ENCODE measurements around the gene TMEM89. TPM values are rescaled to one million over a fixed set of nuclear protein-coding genes. Genes with fewer than 3 reads are reported as not detected.

Gene TMEM89
- total RNA-seq, 1 experiment from 2014 or later, result not detected

DNA sequence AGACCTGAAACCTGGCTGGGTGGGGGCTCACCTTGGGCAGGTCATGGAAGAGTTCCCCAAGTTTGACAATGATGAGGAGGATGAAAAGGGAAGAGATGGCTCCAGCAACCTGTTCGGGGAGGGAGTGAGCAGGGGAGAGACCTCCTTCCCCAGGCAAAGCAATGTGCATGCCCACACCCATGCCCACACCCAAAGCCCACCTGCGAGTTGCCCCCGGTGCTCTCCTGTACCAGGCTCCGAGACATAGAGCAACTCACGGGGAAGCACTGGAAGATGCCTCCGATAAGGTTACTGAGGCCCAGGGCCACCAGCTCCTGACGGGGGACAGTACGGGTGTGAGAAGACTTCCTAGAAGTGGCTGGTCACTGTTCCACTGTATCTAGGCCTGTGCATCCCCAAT lies 8.8 kb upstream of the TMEM89 start:
- peaks cover 10% of the 10 kb centered on the region for H3K4me1 Mint-ChIP-seq (ENCODE audit: insufficient read depth, unreplicated experiment)
- H3K4me3 Mint-ChIP-seq (ENCODE audit: unreplicated experiment), result no peak overlapping the region
- no peak for TF ChIP-seq CTCF (IDR thresholded peaks at IDR 0.05; ENCODE audit: unreplicated experiment)
- no peaks in the 10 kb centered on the region for H3K9me3 Mint-ChIP-seq (ENCODE audit: unreplicated experiment)
- no peaks in the 10 kb centered on the region for H3K27me3 Mint-ChIP-seq (ENCODE audit: insufficient read depth, unreplicated experiment)
- intact Hi-C loops (cut with micrococcal nuclease), result no loop called here
- H3K27ac Mint-ChIP-seq (ENCODE audit: low read depth, unreplicated experiment), result no peak overlapping the region
- no TSS peak for BruUV-seq (replicated peaks)
- POLR2A ChIA-PET, result interaction anchor here (0.9 kb wide), 1 partner anchor 31 kb away, joined by 4 read pairs; no protein-coding TSS in a partner anchor
- DNase-seq (ENCODE audit: unreplicated experiment), result no peak
- H3K36me3 Mint-ChIP-seq (ENCODE audit: insufficient read depth, unreplicated experiment), result peaks cover 63% of the 10 kb centered on the region
- CTCF ChIA-PET, result no interaction called here

GRCh38 chr3:48629894-48630293 lies 8.3 kb upstream of the TMEM89 start:
- Mint-ChIP-seq H3K36me3 (ENCODE audit: insufficient read depth, unreplicated experiment) (peaks cover 65% of the 10 kb centered on the region), H3K4me3 (ENCODE audit: unreplicated experiment) (no peak overlapping the region), H3K4me1 (ENCODE audit: insufficient read depth, unreplicated experiment) (peaks cover 10% of the 10 kb centered on the region), H3K9me3 (ENCODE audit: unreplicated experiment) (no peaks in the 10 kb centered on the region), H3K27me3 (ENCODE audit: insufficient read depth, unreplicated experiment) (no peaks in the 10 kb centered on the region), H3K27ac (ENCODE audit: low read depth, unreplicated experiment) (no peak overlapping the region)
- BruUV-seq (replicated peaks), result no TSS peak
- ChIA-PET POLR2A (interaction anchor here (0.9 kb wide), 1 partner anchor 31 kb away, joined by 4 read pairs; no protein-coding TSS in a partner anchor), CTCF (no interaction called here)
- no peak for TF ChIP-seq CTCF (IDR thresholded peaks at IDR 0.05; ENCODE audit: unreplicated experiment)
- intact Hi-C loops (cut with micrococcal nuclease), result no loop called here
- no peak for DNase-seq (ENCODE audit: unreplicated experiment)

GRCh38 chr3:48628277-48629017 lies 6.9 kb upstream of the TMEM89 start:
- intact Hi-C loops (cut with micrococcal nuclease), result no loop called here
- Mint-ChIP-seq H3K36me3 (ENCODE audit: insufficient read depth, unreplicated experiment) (peaks cover 67% of the 10 kb centered on the region), H3K27me3 (ENCODE audit: insufficient read depth, unreplicated experiment) (no peaks in the 10 kb centered on the region), H3K4me3 (ENCODE audit: unreplicated experiment) (no peak overlapping the region), H3K9me3 (ENCODE audit: unreplicated experiment) (no peaks in the 10 kb centered on the region), H3K27ac (ENCODE audit: low read depth, unreplicated experiment) (peak overlapping the region; percentile 28), H3K4me1 (ENCODE audit: insufficient read depth, unreplicated experiment) (peaks cover 5% of the 10 kb centered on the region)
- no peak for DNase-seq (ENCODE audit: unreplicated experiment)
- ChIA-PET POLR2A (interaction anchor here (1.4 kb wide), 2 partner anchors 9 to 182 kb away, joined by 3 read pairs; partner anchors contain the start of gene ATRIP), CTCF (no interaction called here)
- TF ChIP-seq CTCF (IDR thresholded peaks at IDR 0.05; ENCODE audit: unreplicated experiment), result no peak
- BruUV-seq (replicated peaks), result no TSS peak

GRCh38 chr3:48625600-48625999 lies 4.0 kb upstream of the TMEM89 start:
- Mint-ChIP-seq H3K9me3 (ENCODE audit: unreplicated experiment) (no peaks in the 10 kb centered on the region), H3K27me3 (ENCODE audit: insufficient read depth, unreplicated experiment) (no peaks in the 10 kb centered on the region), H3K4me3 (ENCODE audit: unreplicated experiment) (no peak overlapping the region), H3K4me1 (ENCODE audit: insufficient read depth, unreplicated experiment) (peaks cover 5% of the 10 kb centered on the region), H3K36me3 (ENCODE audit: insufficient read depth, unreplicated experiment) (peaks cover 59% of the 10 kb centered on the region), H3K27ac (ENCODE audit: low read depth, unreplicated experiment) (peak overlapping the region; percentile 27)
- no peak for DNase-seq (ENCODE audit: unreplicated experiment)
- CTCF ChIA-PET, result interaction anchor here (0.6 to 3.8 kb wide), 3 partner anchors 9 to 185 kb away, joined by 3 to 16 read pairs (median 3); partner anchors contain the start of gene SLC26A6
- POLR2A ChIA-PET, result interaction anchor here (0.8 to 7.4 kb wide), 4 partner anchors 9 to 69 kb away, joined by 3 to 50 read pairs (median 5); partner anchors contain the start of genes PFKFB4, SLC26A6 and UQCRC1
- intact Hi-C loops (cut with micrococcal nuclease), result no loop called here
- TF ChIP-seq CTCF (IDR thresholded peaks at IDR 0.05; ENCODE audit: unreplicated experiment), result no peak
- BruUV-seq (replicated peaks), result no TSS peak
